Epithelial cell of proximal tubule (primary cell): Measurements from ENCODE around the gene FAM107B. TPM values are rescaled to one million over a fixed set of nuclear protein-coding genes. Genes with fewer than 3 reads are reported as not detected.
"Not testable (repeated sequence)": the region's sequence is repeated elsewhere in the genome, so short reads cannot be mapped to it uniquely, and the experiment has no call there.

Experiments
- DNase-seq: peaks from one replicate; pipeline ENCODE4 v3.0.0-alpha.2; 2011; ENCODE audit warnings: low read depth
- H3K4me3 ChIP-seq: 2 replicates; pipeline ENCODE4 v1.5.1; 2011; ENCODE audit warnings: low read depth, mild to moderate bottlenecking, low read length
- CTCF ChIP-seq: conservative IDR thresholded peaks from 2 replicates; pipeline ENCODE4 v1.5.1; 2012; ENCODE audit warnings: low read depth, mild to moderate bottlenecking, low read length
- total RNA-seq: library from RNA; depleted of rRNA; stranded (reverse); fragments of >200 nt; gene quantifications from 2 replicates; pipeline ENCODE4 v1.2.3, GENCODE V29; 2015

Gene FAM107B
- total RNA-seq, 1 donor from 2014 or later: 46.0 TPM

GRCh38 chr10:14727465-14727864 is 47.2 kb downstream of the FAM107B start:
- no peak for DNase-seq
- no peak for TF ChIP-seq CTCF
- no peak overlapping the region for H3K4me3 ChIP-seq

- H3K4me3 ChIP-seq: no peak overlapping the region
- TF ChIP-seq CTCF: no peak
- DNase-seq: no peak
These were observed 49.8 kb downstream of the FAM107B start for GRCh38 chr10:14724931-14725330.

GRCh38 chr10:14723052-14723689 is 51.5 kb downstream of the FAM107B start:
- no peak for TF ChIP-seq CTCF
- no peak for DNase-seq
- H3K4me3 ChIP-seq: no peak overlapping the region

GRCh38 chr10:14717552-14717951 is 57.1 kb downstream of the FAM107B start:
- H3K4me3 ChIP-seq: no peak overlapping the region
- DNase-seq: no peak
- TF ChIP-seq CTCF: no peak

- TF ChIP-seq CTCF: no peak
- no peak for DNase-seq
- no peak overlapping the region for H3K4me3 ChIP-seq
These were observed 61.7 kb downstream of the FAM107B start for GRCh38 chr10:14712991-14713424.

- not testable (repeated sequence) for DNase-seq, H3K4me3 ChIP-seq
These were observed 65.4 kb downstream of the FAM107B start for GRCh38 chr10:14709344-14709743.

- H3K4me3 ChIP-seq: no peak overlapping the region
- no peak for TF ChIP-seq CTCF
- DNase-seq: no peak
These were observed 67.2 kb downstream of the FAM107B start for GRCh38 chr10:14707481-14707880.
